Measurements from ENCODE around the gene ARGLU1.

Gene ARGLU1

GRCh38 chr13:106591299-106591698 lies 23.4 kb upstream of the ARGLU1 start:
- H3K79me2 ChIP-seq = no peaks in the 10 kb centered on the region
- H3K4me1 ChIP-seq = no peaks in the 10 kb centered on the region
- no peak overlapping the region for H3K9ac ChIP-seq
- no peak overlapping the region for H2AFZ ChIP-seq
- TF ChIP-seq, protein P1, sequence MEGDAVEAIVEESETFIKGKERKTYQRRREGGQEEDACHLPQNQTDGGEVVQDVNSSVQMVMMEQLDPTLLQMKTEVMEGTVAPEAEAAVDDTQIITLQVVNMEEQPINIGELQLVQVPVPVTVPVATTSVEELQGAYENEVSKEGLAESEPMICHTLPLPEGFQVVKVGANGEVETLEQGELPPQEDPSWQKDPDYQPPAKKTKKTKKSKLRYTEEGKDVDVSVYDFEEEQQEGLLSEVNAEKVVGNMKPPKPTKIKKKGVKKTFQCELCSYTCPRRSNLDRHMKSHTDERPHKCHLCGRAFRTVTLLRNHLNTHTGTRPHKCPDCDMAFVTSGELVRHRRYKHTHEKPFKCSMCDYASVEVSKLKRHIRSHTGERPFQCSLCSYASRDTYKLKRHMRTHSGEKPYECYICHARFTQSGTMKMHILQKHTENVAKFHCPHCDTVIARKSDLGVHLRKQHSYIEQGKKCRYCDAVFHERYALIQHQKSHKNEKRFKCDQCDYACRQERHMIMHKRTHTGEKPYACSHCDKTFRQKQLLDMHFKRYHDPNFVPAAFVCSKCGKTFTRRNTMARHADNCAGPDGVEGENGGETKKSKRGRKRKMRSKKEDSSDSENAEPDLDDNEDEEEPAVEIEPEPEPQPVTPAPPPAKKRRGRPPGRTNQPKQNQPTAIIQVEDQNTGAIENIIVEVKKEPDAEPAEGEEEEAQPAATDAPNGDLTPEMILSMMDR (IDR thresholded peaks at IDR 0.05) = no peak
- H3K4me2 ChIP-seq (ENCODE audit: low read length) = no peak overlapping the region
- H3K27me3 ChIP-seq (ENCODE audit: control insufficient read depth, insufficient read depth, low read length) = no peaks in the 10 kb centered on the region
- no peak overlapping the region for H3K4me3 ChIP-seq (ENCODE audit: low read depth, low read length)
- H3K27ac ChIP-seq = no peak overlapping the region
- no peaks in the 10 kb centered on the region for H3K36me3 ChIP-seq (ENCODE audit: control insufficient read depth, insufficient read depth, low read length)
- no peaks in the 10 kb centered on the region for H3K9me3 ChIP-seq (ENCODE audit: control insufficient read depth, low read length)

GRCh38 chr13:106589716-106590115 lies 21.8 kb upstream of the ARGLU1 start:
- H2AFZ ChIP-seq = no peak overlapping the region
- no peak overlapping the region for H3K9ac ChIP-seq
- no peak overlapping the region for H3K27ac ChIP-seq
- H3K79me2 ChIP-seq = no peaks in the 10 kb centered on the region
- H3K9me3 ChIP-seq (ENCODE audit: control insufficient read depth, low read length) = no peaks in the 10 kb centered on the region
- H3K4me1 ChIP-seq = no peaks in the 10 kb centered on the region
- no peaks in the 10 kb centered on the region for H3K27me3 ChIP-seq (ENCODE audit: control insufficient read depth, insufficient read depth, low read length)
- H3K4me2 ChIP-seq (ENCODE audit: low read length) = no peak overlapping the region
- TF ChIP-seq, protein P1 (IDR thresholded peaks at IDR 0.05) = no peak
- no peak overlapping the region for H3K4me3 ChIP-seq (ENCODE audit: low read depth, low read length)
- H3K36me3 ChIP-seq (ENCODE audit: control insufficient read depth, insufficient read depth, low read length) = no peaks in the 10 kb centered on the region

DNA sequence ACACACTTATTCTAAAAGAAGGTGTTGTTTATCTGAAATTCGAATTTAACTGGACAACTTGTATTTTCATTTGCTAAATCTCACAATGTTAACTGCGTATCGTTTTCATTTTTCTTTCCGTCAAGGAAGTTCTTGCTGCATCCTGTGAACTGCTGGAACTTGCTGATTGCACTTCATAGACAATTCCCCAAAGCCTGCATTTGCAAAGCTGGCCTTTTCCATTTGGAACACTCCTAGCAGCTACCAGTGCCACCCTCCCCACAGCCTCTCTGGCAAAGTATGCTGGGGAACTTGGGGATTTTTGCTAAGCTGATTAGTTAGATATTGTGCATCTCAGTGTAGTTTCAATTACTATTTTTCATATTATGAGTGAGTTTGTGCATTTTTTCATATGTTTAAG lies 20.4 kb upstream of the ARGLU1 start:
- Histone ChIP-seq H3K4me3 (ENCODE audit: low read depth, low read length) (no peak overlapping the region), H3K27me3 (ENCODE audit: control insufficient read depth, insufficient read depth, low read length) (no peaks in the 10 kb centered on the region), H2AFZ (no peak overlapping the region), H3K36me3 (ENCODE audit: control insufficient read depth, insufficient read depth, low read length) (no peaks in the 10 kb centered on the region), H3K4me2 (ENCODE audit: low read length) (no peak overlapping the region), H3K4me1 (no peaks in the 10 kb centered on the region), H3K79me2 (no peaks in the 10 kb centered on the region), H3K9ac (no peak overlapping the region), H3K27ac (no peak overlapping the region), H3K9me3 (ENCODE audit: control insufficient read depth, low read length) (no peaks in the 10 kb centered on the region)
- TF ChIP-seq, protein P1 (IDR thresholded peaks at IDR 0.05) = no peak

- Histone ChIP-seq H2AFZ (no peak overlapping the region), H3K79me2 (no peaks in the 10 kb centered on the region), H3K27ac (no peak overlapping the region), H3K4me1 (no peaks in the 10 kb centered on the region), H3K27me3 (ENCODE audit: control insufficient read depth, insufficient read depth, low read length) (no peaks in the 10 kb centered on the region), H3K4me2 (ENCODE audit: low read length) (no peak overlapping the region), H3K9ac (no peak overlapping the region), H3K9me3 (ENCODE audit: control insufficient read depth, low read length) (no peaks in the 10 kb centered on the region), H3K4me3 (ENCODE audit: low read depth, low read length) (no peak overlapping the region), H3K36me3 (ENCODE audit: control insufficient read depth, insufficient read depth, low read length) (no peaks in the 10 kb centered on the region)
- TF ChIP-seq, protein P1 (IDR thresholded peaks at IDR 0.05) = no peak
Measured at GRCh38 chr13:106587787-106588186, 19.9 kb upstream of the ARGLU1 start.

DNA sequence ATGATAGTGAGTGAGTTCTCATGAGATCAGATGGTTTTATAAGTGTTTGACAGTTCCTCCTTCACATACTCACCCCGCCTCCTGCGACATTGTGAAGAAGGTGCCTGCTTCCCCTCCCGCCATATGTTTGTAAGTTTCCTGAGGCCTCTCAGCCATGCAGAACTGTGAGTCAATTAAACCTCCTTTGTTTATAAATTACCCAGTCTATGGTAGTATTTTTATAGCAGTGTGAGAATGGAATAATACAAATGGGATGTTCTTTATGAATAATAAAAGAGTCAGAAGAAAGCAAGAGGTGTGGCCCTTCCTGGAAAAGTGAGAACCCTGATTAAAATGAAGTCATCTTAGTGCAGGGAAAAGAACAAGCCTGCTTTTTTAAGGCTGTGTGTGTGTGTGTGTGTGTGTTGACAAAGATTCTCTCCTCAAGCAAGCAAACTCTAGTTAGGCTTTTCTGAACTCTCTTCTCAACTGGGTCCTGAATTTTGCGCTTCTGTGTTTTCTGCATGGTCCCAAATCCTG lies 18.8 kb upstream of the ARGLU1 start:
- TF ChIP-seq, protein P1 (IDR thresholded peaks at IDR 0.05) = no peak
- Histone ChIP-seq H2AFZ (no peak overlapping the region), H3K4me2 (ENCODE audit: low read length) (no peak overlapping the region), H3K9me3 (ENCODE audit: control insufficient read depth, low read length) (no peaks in the 10 kb centered on the region), H3K27me3 (ENCODE audit: control insufficient read depth, insufficient read depth, low read length) (no peaks in the 10 kb centered on the region), H3K9ac (no peak overlapping the region), H3K4me3 (ENCODE audit: low read depth, low read length) (no peak overlapping the region), H3K27ac (no peak overlapping the region), H3K36me3 (ENCODE audit: control insufficient read depth, insufficient read depth, low read length) (no peaks in the 10 kb centered on the region), H3K4me1 (no peaks in the 10 kb centered on the region), H3K79me2 (no peaks in the 10 kb centered on the region)
